Thyroid gland (tissue), 4 donors: Measurements from ENCODE around the gene TMC8.

ENCODE experiments used
- POLR2A ChIP-seq, 2 donors: fragments of 450-650 bp; IDR thresholded peaks; one replicate each; pipeline ENCODE4 v1.6.1; 2017; ENCODE audit warnings: antibody characterized with exemption in 2 of 2, mild to moderate bottlenecking in 2 of 2, moderate library complexity in 1 of 2
- TF ChIP-seq, protein P1 (sequence below), 6 experiments: fragments of 200-600 bp in 3 of 6; fragments of 450-650 bp in 3 of 6; sonication (generic) in 3 of 6; IDR thresholded peaks; one replicate each; pipeline ENCODE4 v1.5.1; 2016 to 2019; ENCODE audit warnings: antibody characterized with exemption in 6 of 6, mild to moderate bottlenecking in 2 of 6, inconsistent platforms in 1 of 6, moderate library complexity in 1 of 6

DNA sequence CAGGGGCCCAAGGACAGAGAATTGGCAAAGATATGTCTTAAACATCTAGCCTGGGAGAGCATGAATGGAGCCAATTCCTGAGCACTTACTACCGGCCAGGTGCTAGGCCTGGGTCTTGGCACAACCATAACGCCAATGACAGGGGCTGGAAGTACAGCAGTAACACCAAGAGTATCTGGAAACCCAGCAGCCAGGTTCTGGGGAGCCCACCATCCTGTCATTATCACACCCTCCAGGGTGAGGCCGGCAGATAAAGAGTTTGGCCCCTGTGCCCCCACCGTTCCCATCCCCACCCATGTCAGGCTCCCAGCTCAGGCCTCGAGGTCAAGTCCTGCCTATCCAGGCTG is 508 bp upstream of the TMC8 start:
- TF ChIP-seq, protein P1, sequence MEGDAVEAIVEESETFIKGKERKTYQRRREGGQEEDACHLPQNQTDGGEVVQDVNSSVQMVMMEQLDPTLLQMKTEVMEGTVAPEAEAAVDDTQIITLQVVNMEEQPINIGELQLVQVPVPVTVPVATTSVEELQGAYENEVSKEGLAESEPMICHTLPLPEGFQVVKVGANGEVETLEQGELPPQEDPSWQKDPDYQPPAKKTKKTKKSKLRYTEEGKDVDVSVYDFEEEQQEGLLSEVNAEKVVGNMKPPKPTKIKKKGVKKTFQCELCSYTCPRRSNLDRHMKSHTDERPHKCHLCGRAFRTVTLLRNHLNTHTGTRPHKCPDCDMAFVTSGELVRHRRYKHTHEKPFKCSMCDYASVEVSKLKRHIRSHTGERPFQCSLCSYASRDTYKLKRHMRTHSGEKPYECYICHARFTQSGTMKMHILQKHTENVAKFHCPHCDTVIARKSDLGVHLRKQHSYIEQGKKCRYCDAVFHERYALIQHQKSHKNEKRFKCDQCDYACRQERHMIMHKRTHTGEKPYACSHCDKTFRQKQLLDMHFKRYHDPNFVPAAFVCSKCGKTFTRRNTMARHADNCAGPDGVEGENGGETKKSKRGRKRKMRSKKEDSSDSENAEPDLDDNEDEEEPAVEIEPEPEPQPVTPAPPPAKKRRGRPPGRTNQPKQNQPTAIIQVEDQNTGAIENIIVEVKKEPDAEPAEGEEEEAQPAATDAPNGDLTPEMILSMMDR (IDR thresholded peaks at IDR 0.05) = no peak
- TF ChIP-seq POLR2A (IDR thresholded peaks at IDR 0.05) = no peak
